ENCODE data around the gene CCDC194.
A peak's percentile ranks its signal among the peaks of the same experiment; 100 is the strongest.

Gene CCDC194

DNA sequence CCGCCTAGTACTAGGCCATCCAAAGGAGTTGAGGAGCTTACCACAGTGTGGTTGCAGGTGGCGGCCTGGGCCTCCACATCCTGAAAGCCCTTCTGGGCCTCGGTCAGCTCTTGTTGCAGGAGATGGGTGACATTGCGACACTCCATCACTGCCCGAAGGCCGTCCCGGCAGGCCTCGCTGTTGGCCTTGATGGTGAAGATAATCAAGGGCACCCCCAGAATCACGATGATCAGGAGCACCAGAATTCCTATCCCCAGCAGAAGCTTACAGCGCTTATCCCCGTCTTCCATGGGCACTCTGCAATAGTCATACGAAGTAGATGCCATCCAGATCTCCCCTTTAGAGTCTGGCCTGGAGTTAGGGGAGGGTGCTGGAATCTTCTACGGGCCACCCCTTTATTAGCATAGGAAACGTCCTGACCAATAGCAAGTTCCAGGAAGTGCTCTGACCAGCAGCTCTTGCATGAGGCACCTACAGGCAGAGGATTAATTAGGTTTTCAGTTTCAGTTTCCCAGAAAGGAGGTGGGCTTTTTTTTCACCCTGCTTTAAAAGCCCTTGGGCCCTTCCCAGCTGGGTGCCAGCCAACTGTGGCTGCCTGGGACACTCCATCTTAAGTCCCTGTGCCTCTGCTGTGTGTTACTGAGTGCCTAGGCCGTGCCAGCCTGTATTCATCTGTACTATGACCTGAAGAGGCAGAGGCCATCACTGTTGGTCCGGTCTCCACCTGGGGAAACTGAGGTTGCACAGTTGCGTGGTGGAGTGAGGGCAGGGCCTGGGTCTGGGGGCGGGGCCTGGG lies 11.5 kb upstream of the CCDC194 start, which contains the start of gene BST2:
Gene BST2 (minus strand): TSS at position 381 of the 796 bp plus-strand sequence. CDS start 55 bp downstream, at position 326.
- DNase-seq, result peak; percentile 84

DNA sequence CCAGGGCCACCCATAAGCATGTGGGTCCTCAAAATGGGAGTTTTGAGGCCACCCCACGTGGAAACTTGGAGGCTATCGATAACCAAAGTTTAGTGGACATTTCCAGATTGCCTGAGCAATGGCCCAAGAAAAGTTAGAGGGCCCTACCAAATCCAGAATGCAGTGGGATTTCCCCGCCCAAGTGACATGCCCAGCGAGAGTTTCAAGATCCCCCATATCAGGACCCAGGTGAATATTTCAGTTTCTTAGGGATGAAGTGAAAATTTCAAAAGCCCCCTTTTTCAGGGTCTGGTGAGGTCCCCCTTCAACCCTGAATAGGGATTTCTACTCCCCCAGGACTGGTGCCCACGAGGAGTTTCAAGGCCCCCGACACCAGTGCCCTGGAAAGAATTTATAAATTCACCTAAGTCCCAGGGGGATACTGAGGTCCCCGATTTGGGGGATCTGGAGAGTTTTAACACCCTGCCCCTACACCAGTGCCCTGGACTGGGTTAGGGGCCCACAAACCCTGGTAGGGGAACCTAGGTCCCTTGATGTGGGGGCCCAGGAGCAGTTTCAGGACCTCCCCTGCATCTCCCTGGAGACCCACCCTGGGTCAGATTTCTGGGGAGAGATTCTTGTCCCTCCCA lies 10.7 kb upstream of the CCDC194 start:
- no peak for DNase-seq

DNA sequence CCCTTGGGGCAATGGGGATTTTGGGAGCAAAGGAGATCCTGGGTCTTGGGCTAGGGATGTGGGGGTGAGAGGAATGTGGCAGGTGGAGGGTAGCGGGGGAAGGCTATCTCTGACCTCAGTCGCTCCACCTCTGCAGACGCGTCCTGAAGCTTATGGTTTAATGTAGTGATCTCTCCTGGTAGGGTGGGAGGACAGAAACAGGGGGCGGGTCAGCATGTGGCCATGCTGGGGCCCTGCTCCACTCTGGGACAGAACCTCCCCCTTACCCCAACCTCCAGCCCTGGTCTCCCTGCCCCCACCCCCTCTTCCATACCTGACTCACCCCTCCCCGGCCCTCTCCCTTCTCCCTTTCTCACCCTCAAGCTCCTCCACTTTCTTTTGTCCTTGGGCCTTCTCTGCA lies 10.0 kb upstream of the CCDC194 start:
- no peak for DNase-seq

DNA sequence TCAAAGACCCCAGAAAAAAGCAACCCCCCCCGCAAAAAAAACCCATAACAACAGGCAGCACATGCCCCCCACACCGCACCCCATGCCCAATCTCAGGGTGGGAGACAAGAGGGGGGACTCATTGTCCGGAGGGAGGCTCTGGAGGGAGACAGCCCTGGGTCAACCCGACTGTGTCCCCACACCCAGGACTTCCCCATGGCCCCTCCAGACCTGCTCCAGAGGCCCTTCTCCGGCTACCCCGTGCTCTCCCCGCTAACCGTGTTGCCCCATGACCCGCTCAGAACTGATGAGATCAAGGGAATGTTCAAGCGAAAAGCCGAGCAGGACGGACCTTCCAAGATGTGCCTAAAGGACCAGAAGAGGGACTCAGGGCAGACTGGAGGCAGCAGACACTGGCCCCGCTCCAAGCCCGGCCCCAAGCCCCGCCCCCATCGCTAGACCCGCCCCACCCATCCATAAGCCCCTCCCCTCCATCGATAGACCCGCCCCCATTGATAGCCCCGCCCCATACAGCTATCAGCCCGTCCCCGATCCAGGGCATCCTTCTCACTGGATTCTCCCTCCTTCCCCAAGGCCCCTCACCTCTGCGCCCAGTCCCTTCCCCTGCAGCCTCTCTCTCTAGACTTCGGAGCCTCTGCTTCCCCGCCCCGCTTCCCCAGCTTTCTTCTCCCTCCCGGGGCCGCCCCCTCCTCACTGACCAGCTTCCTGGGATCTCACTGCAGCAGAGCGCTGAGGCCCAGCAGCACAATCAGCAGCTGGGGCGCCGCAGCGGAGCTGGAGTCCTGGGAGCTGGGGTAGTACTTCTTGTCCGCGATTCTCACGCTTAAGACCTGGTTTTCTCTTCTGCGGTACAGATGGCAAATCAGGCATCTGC lies 9.2 kb upstream of the CCDC194 start:
- peak; percentile 34 for DNase-seq

DNA sequence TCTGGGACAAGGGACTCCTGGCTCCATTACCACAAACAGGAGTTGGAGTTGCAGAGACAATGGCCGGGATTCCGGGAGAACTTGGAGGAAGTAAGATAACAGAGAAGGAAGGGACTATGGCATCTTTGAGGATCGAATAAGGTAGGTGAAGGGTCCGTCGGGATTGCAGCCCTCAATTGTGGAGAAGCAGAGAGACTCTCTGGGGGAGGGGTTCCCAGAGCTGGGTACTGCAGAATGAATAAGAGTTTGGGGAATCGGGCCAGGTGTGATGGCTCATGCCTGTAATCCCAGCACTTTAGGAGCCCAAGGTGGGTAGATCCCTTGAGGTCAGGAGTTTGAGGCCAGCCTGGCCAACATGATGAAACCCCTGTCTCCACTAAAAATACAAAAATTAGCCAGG lies 7.6 kb upstream of the CCDC194 start:
- DNase-seq, result no peak

DNA sequence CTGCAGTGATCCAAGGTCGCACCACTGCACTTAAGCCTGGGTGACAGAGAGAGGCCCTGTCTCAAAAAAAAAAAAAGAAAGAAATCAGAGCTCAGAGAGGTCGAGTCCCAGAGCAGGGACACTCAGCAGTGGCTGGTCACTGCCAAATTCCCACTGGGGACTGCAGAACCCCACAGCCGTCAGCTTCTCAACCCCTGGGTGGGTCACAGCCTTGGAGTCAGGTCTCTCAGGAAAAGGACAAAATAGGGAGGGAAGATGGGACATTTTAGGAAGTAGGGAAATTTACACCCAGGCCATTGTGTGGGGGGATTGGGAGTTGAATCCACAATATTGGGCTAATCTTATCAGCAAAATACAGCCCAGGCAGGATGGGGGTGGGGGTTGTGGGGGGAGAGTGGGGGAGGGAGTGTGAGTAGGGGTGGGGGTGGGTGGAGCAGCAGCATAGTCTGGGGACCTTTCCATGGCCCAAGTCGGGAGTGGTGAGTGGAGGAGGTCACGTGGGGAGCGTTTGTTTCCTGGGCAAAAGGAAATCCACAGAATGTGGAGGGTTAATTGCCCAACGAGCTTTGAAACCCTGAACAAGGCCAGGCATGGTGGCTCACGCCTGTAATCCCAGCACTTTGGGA lies 5.0 kb upstream of the CCDC194 start:
- DNase-seq, result no peak

DNA sequence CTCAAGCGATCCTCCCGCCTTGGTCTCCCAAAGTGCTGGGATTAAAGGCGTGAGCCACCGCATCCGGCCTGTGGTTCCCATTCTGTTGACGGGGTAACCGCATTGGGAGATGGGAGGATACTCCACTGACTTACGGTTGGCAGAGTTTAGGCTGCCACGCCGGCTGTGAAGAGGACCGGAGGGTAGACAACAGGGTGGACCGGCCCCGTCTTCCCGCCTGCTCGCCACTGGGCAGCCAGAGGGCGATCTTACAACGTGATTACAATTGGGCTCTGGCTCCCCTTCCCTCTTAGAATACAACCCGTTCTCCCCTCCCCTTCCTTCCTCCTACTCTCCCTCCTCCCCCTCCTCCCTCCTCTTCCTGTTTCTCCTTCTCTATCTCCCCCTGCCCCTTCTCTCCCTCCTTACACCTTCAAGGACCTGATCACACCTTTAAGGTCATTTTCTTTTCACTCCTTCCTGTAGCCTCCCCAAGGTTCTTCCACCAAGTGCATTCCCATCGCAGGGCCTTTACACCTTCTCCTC lies 957 bp upstream of the CCDC194 start:
- DNase-seq, result peak; percentile 75

DNA sequence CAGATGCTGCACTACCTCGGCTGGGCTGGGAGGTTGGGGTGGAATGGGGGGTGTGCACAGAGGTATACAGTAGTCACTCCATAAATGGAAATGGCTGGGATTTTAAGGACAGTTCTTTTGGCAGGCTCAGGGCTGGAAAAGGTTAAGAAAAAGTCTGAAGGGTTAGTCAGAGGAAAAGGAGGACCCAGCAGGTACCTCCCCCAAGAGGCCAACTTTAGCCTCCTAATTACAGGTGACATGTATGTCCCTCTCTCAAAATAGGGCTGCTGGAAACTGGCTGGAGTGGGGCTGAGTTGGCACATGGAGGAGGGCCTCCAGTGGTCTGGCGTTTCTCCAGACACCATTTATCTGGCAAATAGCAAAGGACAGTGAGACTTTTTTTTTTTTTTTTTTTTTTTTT lies 994 bp downstream of the CCDC194 start:
- no peak for DNase-seq

DNA sequence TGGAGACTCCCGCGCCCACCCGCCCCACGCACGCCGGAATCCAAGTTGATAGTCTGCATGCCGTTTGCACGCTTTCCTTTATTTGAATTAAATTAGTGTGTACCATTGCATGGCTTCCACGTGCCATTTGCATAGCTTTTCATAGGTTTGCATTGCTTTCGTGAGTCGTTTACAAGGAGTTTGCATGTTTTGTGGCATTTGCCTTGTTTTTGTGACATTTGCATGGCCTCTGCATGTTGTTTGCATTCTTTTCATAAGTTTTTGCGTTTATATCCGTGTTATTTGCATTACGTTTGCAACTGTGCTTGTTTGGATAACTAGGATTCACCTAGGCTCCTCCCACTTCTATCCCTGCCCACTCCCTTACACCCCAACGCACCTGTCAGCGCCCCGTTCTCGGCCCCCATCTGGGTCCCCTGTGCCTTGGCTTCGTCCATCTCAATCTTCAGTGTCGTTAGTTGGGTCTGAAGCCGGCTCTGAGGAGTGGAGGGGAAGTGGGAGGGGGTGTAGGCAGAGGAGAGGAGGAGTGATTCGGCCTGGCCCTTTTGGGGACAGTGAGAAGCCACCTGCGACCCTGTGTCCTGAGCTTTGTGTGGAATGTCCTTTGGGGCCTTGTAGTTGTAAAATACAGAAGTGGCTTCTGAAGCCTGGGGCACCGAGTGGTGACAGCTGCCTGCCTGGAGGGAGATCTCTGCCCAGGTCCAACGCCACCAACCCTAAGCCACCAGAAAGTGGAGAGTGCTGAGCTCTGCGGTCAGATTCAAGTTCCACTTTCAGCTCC lies 2.4 kb downstream of the CCDC194 start:
- no peak for DNase-seq

DNA sequence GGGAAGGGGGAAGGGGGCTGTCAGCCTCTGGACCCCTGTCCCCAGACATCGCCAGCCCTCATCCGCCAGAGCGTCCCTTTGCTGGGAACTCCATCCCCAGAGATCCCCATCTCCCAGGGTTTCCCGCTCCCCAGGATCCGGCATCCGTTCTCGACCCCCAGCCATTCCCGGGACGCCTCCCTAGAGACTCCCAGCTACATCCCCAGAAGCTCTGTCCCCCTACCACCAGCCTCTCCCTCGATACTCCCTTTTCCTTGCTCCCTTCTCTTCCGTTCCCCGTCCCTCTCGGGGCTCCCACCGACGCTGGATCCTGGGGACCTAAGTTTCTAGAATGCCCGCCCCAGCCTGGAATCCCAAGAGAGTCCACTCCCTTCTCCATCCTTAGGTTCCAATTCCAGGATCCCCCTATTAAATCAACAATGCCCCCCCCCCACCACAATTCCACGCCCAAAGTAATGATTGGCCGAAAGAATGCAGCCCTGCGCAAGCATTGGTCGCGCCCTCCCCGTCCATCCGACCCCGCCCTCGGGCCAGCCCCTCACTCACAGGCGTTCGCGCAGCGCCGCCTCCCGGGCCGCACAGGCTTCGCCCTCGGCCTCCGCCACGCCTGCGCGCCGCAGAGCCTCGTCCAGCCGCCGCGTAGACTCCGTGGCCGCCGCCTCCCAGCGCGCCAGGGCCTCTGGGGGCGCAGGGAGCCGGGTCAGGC lies 3.2 kb downstream of the CCDC194 start:
- peak; percentile 86 for DNase-seq

DNA sequence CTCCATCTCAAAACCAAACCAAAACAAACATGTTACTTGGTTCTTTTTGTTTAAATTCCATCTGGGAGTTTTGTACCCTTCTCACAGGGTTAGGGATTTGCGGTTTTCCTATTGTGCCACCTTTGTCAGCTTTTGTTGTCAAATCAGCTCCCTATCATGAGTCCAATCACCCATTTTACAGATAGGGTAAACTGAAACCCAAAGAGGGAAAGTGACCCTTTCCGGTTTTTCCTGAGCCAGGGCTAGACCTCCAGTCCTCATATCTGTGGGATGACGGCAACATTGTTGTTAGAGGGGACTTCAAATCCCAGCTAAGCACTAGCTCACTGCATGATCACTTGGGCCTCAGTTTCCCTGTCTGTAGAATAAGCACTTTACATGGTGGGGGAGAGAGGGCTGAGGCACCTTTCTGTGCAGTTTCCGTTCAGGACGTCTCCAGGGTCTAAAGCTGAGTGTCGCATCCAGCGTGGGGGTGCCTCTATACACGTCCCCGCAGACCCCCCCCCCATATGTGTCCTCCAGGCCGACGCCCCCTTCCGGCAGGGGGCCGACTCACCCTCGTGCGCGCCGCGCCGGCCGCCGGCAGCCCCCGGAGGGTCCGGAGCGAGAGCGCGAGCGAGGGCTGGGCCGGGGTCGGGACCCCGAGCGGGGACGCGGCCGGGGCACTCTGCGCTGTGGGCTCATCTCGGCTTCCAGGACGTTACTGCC lies 3.9 kb downstream of the CCDC194 start:
- DNase-seq, result no peak

DNA sequence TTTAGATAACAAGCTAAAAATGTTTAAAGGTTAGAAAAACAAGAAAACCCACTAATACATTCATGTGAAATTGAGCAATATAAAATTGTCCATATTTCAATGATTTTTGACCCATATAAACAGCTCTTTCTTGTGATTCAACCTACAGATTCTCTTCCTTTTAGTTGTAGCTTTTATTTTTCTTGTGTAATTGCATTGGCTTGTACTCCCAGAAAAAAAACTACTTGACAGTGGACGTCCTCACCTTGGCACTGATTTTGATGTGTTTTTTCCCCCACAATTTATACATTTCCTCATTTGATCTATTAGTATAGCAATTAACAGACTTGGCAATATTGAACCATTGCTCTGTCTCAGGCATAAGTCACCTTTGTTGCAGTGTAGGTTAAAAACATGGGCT lies 4.7 kb downstream of the CCDC194 start:
- DNase-seq, result no peak

DNA sequence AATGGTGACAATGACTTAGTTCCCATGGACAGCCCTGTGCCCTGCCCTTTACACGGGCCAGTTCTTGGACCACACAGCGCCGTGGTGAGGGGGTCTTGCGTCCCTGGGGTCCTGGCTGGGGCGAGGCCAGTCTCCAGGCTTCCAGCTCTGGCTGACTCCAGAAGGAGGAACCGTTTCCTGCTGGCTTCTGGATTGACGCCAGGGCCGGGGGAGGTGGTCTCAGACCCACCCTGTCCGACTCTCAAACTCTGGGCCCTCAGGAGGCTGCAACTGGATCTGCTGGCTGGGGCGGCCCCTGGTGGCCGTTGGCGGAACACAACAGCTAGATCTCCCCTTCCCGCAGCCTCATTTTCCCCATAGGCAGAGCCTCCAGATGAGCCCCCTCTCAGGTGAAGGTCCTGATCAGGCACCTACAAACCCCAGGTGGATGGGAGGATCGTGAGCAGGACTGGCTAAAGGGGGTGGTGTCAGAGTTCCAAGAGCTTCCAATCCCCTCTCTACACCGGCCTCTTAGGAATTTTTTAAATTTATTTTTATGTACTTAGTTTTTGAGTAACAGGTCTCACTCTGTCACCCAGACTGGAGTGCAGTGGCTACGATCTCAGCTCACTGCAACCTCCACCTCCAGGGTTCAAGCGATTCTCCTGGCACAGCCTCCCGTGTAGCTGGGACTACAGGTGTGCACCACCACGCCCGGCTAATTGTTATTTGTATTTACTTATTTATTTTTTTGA lies 8.0 kb downstream of the CCDC194 start:
- peak; percentile 61 for DNase-seq

DNA sequence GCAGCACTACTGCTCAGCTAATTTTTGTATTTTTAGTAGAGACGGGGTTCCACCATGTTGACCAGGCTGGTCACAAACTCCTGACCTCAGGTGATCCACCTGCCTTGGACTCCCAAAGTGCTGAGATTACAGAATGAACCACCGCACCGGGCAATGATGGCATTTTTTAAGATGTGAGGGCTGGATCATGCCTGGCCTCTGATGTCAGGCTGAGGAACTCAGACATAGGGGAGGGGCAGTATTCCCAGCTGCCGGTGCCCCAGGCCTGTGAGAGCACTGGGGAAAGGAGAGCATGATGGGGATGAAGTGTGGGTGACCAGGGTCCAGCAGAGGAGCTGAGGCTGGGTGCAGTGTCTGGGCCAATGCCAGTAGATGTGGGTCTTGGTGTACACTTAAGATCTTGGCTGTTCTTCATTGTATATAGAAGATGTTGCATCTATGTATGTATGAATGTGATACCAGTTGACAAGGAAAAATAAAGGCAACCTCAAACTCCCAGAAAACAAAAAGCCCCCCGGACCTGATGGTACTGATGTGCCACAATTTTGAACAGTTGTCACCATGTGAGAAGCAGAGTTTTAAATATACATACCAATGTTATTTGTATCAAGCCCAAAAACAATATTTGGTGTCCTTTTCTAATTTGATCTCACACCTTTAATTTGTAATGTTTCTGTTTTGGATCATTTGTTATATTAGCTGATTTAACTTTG lies 13.4 kb downstream of the CCDC194 start:
- DNase-seq, result no peak

DNA sequence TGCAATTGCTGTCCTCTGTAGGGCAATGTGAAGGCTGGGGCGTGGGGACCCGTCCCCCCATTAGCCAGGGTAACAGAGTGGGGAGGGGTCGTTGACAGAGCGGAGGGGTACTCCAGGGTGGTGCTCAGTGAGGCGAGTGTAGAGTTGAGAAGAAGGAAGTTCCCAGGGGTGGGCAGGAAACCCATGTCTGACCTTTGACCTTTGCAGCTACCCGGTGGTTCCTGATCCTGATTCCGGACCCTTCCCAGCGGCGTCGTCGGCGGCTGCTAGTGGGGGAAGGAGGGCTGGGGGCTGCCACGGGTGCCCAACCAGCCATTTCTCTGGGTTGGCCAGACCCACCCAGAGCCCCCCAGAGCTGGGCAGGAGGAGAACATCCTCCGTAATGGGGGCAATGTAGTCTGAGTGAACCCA lies 14.8 kb downstream of the CCDC194 start:
- DNase-seq, result no peak

DNA sequence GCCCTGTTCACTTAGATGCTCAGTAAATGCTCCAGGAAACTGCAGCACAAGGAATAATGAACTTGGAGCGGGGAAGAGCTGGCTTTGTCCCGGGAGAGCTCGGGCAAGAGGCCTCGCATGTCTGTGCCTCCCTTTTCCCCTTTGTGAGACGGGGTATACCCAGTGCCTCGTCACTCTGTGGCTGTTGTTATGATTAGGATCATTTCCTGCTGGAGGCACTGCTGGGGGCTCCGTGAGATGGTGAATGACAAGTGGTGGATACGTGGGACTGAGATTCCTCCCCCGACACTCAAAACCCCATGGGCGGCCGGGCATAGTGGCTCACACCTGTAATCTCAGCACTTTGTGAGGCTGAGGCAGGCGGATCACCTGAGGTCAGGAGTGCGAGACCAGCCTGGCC lies 15.7 kb downstream of the CCDC194 start:
- DNase-seq, result no peak

DNA sequence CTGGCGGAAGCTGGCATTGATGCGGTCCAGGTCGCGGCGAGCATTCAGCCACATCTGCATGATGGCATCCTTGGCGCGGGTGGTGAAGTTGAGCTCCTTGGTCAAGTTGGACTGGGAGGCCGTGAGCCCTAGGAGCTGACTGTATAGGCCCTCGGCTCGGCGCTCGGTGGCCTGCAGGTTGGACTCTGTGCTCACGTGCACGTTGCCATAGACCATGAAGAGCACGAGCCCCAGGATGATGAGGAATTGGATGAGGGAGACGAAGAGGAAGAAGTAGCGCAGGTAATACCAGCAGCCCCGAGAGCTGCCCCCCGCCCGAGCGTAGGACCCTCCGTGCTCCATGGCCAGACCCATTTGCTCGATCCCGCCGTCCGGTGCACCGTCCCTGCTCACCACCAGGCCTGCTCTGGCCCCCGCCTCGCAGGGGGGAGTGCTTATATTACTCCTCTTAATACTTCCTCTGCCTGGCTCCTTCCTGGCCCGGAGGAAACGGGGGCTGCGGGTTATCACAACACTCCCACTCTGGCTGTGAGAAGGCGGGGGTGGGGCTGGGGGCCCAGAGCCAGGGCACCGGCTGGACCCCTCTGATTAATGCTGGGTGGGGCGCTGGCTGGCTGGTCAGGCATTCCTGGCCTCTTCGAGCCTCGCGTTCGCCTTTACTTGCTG lies 16.9 kb downstream of the CCDC194 start, which contains the start of gene PLVAP:
Gene PLVAP (minus strand): TSS at position 408 of the 666 bp plus-strand sequence. CDS start 54 bp downstream, at position 354.
- DNase-seq, result no peak

DNA sequence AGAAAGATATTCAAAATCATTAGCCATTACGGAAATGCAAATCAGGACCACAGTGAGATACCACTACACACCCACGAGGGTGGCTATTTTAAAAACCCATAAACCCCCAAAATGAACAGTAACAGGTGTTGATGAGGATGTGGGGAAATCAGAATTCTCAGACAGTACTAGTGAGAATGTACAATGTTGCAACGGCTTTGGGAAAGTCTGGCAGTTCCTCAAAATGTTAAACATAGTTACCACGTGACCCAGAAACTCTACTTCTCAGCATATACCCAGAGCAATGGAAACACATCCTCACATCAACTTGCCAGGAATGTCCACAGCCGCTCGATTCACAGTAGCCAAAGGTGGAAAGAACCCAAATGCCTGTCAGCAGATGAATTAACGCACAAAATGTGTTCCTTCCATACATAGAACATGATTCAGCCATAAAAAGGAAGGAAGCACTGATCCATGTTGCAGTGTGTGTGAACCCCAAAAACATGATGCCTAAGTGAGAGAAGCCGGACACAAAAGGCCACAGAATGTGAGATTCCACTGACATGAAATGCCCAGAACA lies 23.9 kb downstream of the CCDC194 start:
- no peak for DNase-seq
